ENCODE measurements around the gene CENPA. TPM values are rescaled to one million over a fixed set of nuclear protein-coding genes. Genes with fewer than 3 reads are reported as not detected.

CENPA gene
- total RNA-seq (10 to 100 TPM in 3 of 10 donors, 1 to 10 TPM in 4, under 1 TPM in 1, not detected in 2; 0.30 to 33.1 (median 6.1) TPM), polyA plus RNA-seq (1 to 10 TPM in 1 of 2 donors, under 1 TPM in 1; 0.25 to 1.5 TPM)
- long read RNA-seq, donor 1, partial matches to known transcripts, result 0 of 5 reads
- long read RNA-seq, donor 1, other reads (novel, unspliced or antisense), result 5 of 5 reads
- long read RNA-seq, donor 2, partial matches to known transcripts, result 0 of 6 reads
- long read RNA-seq, donor 2, other reads (novel, unspliced or antisense), result 6 of 6 reads
- long read RNA-seq, donor 3, partial matches to known transcripts, result 0 of 25 reads
- long read RNA-seq, donor 3, other reads (novel, unspliced or antisense), result 25 of 25 reads

DNA sequence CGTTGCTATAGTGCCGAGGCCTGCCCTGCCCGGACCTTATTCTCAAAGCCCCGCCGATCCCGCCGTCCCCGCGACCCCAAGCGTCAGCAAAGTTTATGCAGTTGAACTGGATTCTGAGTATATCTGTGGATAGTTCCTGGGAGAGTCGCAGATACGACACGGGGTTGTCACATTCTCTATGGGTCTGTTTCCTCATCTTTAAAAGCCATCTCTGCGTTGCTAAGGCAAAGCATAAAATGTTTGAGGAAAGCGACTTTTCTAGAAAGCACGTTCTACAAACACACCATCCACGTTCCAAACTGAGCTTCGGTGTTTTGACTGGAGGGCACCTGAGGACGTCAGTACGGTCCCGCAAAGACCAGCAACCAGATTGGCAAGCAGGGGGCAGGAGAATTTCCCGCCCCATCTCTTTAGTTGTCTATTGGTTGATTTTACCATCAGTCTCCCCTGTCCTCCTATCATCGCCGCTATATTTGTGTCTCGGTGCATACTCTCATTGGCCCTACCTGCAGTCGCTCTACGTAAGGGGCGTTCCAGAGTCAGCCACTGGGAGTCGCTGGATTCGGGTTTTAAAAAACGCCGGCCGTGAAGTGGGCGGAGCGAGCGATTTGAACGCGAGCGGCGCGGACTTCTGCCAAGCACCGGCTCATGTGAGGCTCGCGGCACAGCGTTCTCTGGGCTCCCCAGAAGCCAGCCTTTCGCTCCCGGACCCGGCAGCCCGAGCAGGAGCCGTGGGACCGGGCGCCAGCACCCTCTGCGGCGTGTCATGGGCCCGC, at the start of gene CENPA:
TSS of gene CENPA (plus strand) at position 626 of the 776 bp plus-strand sequence. CDS start at position 767, 141 bp downstream.
- TF ChIP-seq, protein P1, sequence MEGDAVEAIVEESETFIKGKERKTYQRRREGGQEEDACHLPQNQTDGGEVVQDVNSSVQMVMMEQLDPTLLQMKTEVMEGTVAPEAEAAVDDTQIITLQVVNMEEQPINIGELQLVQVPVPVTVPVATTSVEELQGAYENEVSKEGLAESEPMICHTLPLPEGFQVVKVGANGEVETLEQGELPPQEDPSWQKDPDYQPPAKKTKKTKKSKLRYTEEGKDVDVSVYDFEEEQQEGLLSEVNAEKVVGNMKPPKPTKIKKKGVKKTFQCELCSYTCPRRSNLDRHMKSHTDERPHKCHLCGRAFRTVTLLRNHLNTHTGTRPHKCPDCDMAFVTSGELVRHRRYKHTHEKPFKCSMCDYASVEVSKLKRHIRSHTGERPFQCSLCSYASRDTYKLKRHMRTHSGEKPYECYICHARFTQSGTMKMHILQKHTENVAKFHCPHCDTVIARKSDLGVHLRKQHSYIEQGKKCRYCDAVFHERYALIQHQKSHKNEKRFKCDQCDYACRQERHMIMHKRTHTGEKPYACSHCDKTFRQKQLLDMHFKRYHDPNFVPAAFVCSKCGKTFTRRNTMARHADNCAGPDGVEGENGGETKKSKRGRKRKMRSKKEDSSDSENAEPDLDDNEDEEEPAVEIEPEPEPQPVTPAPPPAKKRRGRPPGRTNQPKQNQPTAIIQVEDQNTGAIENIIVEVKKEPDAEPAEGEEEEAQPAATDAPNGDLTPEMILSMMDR (IDR thresholded peaks at IDR 0.05), result peak in 8 of 9 donors; percentile 32 to 63 (median 54)
- H3K4me1 ChIP-seq, result peaks cover 0 to 18% (median 12%) of the 10 kb centered on the region in 9 donors
- H3K27ac ChIP-seq, result peak within 1 kb of the TSS in 5 of 10 donors; percentile 33 to 77 (median 42)
- peak within 1 kb of the TSS; percentile 54 to 94 (median 70) for H3K4me3 ChIP-seq
- H3K27me3 ChIP-seq, result peaks cover 0 to 6% (median 0%) of the 10 kb centered on the region in 7 donors
- WGBS, 2 donors, result 1% methylated on average over 55 of the region's 55 CpGs
- H3K9me3 ChIP-seq, result peaks cover 0 to 1% (median 0%) of the 10 kb centered on the region in 11 donors
- DNase-seq (peak; percentile 94 to 99), ATAC-seq (peak; percentile 98 to 100 (median 100))
- intact Hi-C loops (cut with DNase I), result loop anchor here in 1 of 10 donors (10.0 kb wide), 1 partner anchor 419 kb away; no protein-coding TSS in a partner anchor
- H3K36me3 ChIP-seq, result peaks cover 0 to 12% (median 5%) of the 10 kb centered on the region in 9 donors

DNA sequence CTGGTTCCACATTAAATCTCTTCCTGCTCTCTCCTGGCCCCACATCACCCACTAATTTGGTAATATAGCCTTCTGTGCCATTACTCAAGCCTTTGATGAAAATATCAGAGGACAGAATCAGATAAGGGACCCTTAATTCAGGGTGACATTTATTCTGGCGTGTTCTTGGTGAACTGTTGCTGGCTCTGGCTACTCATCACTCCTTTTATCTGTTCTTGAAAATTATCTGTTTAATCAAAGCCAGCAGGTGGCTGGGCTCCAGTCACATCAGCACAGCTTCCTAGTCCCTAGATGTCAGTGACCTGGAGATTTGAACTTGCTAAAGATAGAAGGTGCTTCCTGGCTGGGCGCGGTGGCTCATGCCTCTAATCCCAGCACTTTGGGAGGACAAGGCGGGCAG, 48.6 kb upstream of the CENPA start:
- intact Hi-C loops (cut with DNase I), result loop anchor here in 1 of 10 donors (5.0 kb wide), 1 partner anchor 45 kb away; the partner anchor contains the start of gene KCNK3
- TF ChIP-seq, protein P1 (IDR thresholded peaks at IDR 0.05), result no peak
- no peaks in the 10 kb centered on the region for H3K9me3 ChIP-seq
- DNase-seq, result no peak
- H3K36me3 ChIP-seq, result no peaks in the 10 kb centered on the region
- H3K4me1 ChIP-seq, result peaks cover 2 to 14% (median 8%) of the 10 kb centered on the region in 9 donors
- H3K27me3 ChIP-seq, result no peaks in the 10 kb centered on the region
- 79 to 85% methylated on average over 4 of the region's 4 CpGs for WGBS, 2 donors
- no peak overlapping the region for H3K27ac ChIP-seq
- H3K4me3 ChIP-seq, result no peak overlapping the region
- no peak for ATAC-seq

DNA sequence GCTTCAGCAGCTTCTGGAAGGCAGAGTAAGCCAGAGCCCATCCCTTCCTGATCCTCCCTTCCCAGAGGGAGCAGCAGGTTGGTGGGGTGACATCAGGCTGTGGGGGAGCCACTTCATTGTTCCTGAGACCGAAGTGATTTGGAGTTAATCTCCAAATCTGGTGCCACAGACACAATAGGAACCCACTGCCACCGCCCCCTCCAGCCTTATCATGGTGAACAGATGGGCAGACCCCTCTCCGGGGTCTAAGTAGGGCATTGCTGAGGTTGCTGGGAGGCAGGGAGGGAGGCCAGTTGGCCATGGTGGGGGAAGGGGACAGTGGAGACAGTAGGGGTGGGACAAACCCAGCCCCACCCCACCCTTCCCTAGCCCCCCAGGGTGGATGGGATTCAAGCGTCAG, 47.4 kb upstream of the CENPA start:
- intact Hi-C loops (cut with DNase I), result loop anchor here in 1 of 10 donors (5.0 kb wide), 1 partner anchor 46 kb away; the partner anchor contains the start of gene KCNK3
- Histone ChIP-seq H3K9me3 (no peaks in the 10 kb centered on the region), H3K4me3 (no peak overlapping the region), H3K4me1 (peaks cover 2 to 14% (median 8%) of the 10 kb centered on the region in 9 donors), H3K36me3 (no peaks in the 10 kb centered on the region), H3K27ac (no peak overlapping the region), H3K27me3 (no peaks in the 10 kb centered on the region)
- ATAC-seq (no peak), DNase-seq (no peak)
- TF ChIP-seq, protein P1 (IDR thresholded peaks at IDR 0.05), result no peak
- 65 to 87% methylated on average over 4 of the region's 4 CpGs for WGBS, 2 donors

DNA sequence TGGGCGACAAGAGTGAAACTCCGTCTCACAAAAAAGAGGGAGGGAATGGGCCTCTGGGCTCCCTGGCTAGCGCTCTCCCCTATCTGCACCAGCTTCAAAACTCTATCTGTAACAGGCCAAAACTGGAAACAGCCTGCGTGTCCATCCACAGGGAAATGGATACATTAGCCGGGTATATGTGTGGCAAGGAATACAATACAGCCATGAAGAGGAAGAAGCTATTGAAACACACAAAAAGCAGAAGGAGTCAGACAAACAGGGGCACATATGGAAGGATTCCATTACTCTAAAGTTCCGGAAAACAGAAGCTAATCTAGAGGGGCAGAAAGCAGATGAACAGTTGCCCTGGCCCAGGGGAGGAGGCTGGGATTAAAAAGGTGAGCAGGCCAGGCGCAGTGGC, 46.3 kb upstream of the CENPA start:
- no peak overlapping the region for H3K4me3 ChIP-seq
- no peaks in the 10 kb centered on the region for H3K27me3 ChIP-seq
- intact Hi-C loops (cut with DNase I), result loop anchor here in 1 of 10 donors (5.0 kb wide), 1 partner anchor 47 kb away; the partner anchor contains the start of gene KCNK3
- ATAC-seq (no peak), DNase-seq (no peak)
- no peaks in the 10 kb centered on the region for H3K9me3 ChIP-seq
- peaks cover 2 to 14% (median 8%) of the 10 kb centered on the region in 9 donors for H3K4me1 ChIP-seq
- TF ChIP-seq, protein P1 (IDR thresholded peaks at IDR 0.05), result no peak
- H3K36me3 ChIP-seq, result no peaks in the 10 kb centered on the region
- H3K27ac ChIP-seq, result no peak overlapping the region
- WGBS, 2 donors, result 96 to 98% methylated on average over 7 of the region's 7 CpGs
